Sigmoid colon (tissue), 7 donors: ENCODE results near the gene ATAD5. TPM values are rescaled to one million over a fixed set of nuclear protein-coding genes. Genes with fewer than 3 reads are reported as not detected.

Experiments used
- DNase-seq: peaks from one replicate; pipeline ENCODE4 v3.0.0-alpha.2; 2019
- H3K27ac ChIP-seq, 4 donors: fragments of 200-600 bp; sonication (generic); one replicate each; pipeline ENCODE4 v1.5.1; 2016 to 2019; ENCODE audit warnings: mild to moderate bottlenecking in 1 of 4
- H3K27me3 ChIP-seq, 3 donors: fragments of 200-600 bp; sonication (generic); one replicate each; pipeline ENCODE4 v1.5.1; 2019; ENCODE audit warnings: mild to moderate bottlenecking in 1 of 3
- H3K36me3 ChIP-seq, 4 donors: fragments of 200-600 bp; sonication (generic); one replicate each; pipeline ENCODE4 v1.5.1; 2016 to 2019
- H3K4me1 ChIP-seq, 4 donors: fragments of 200-600 bp; sonication (generic); one replicate each; pipeline ENCODE4 v1.5.1; 2017 to 2019
- H3K4me3 ChIP-seq, 4 donors: fragments of 200-600 bp; sonication (generic); one replicate each; pipeline ENCODE4 v1.5.1; 2017 to 2019; ENCODE audit warnings: mild to moderate bottlenecking in 2 of 4, moderate library complexity in 1 of 4
- H3K9me3 ChIP-seq, 4 donors: fragments of 200-600 bp in 3 of 4; sonication (generic) in 3 of 4; one replicate each; pipeline versions ENCODE4 v1.5.1 to v1.6.1; 2013 to 2019
- CTCF ChIP-seq, 4 experiments: fragments of 450-650 bp in 3 of 4; fragments of 200-600 bp in 1 of 4; IDR thresholded peaks; one replicate each; pipeline ENCODE4 v1.5.1; 2016 to 2019; ENCODE audit warnings: antibody characterized with exemption in 4 of 4, mild to moderate bottlenecking in 3 of 4, moderate library complexity in 2 of 4
- EP300 ChIP-seq, 4 donors: sonication (generic); formaldehyde crosslinking; IDR thresholded peaks; one replicate each; pipeline ENCODE4 v1.6.1; 2017; ENCODE audit warnings: antibody characterized with exemption in 4 of 4
- POLR2A ChIP-seq, 2 donors: fragments of 450-650 bp; IDR thresholded peaks; one replicate each; pipeline ENCODE4 v1.6.1; 2016; ENCODE audit warnings: antibody characterized with exemption in 2 of 2, mild to moderate bottlenecking in 2 of 2, moderate library complexity in 2 of 2
- POLR2AphosphoS5 ChIP-seq, 4 donors: sonication (generic); formaldehyde crosslinking; IDR thresholded peaks; one replicate each; pipeline ENCODE4 v1.6.1; 2017; ENCODE audit warnings: antibody characterized with exemption in 4 of 4
- WGBS, 2 donors: extraction: QIAGEN DNeasy Blood & Tissue Kit; methylation state at CpG; one replicate each; pipeline ENCODE4 v1.1.7; 2013; 5-methylcytosine and 5-hydroxymethylcytosine counted together
- intact Hi-C: fragments of 100-400 bp; cut with DNase I; formaldehyde crosslinking; loops from one replicate; pipeline ENCODE4 v1.15.1; 2023
- polyA plus RNA-seq, 3 donors: library from polyadenylated mRNA; stranded (reverse); fragments of 200-250 nt; gene quantifications; one replicate each; pipeline ENCODE4 v1.2.3, GENCODE V29; 2013
- total RNA-seq, 4 donors: library from RNA; depleted of rRNA; stranded (reverse); fragments of >200 nt; gene quantifications; one replicate each; pipeline ENCODE4 v1.1.0, GENCODE V29; 2016
- donor health status: healthy with polysubstance abuse.
- donor health status: Bipolar disorder and iron deficiency.
- donor health status: healthy.

The ATAD5 gene
- total and polyA plus RNA-seq, 7 donors = 0.46 to 1.7 (median 0.82) TPM

GRCh38 chr17:30920282-30920681 lies 88.5 kb downstream of the ATAD5 start:
- TF ChIP-seq EP300 (IDR thresholded peaks at IDR 0.05) (no peak), POLR2A (IDR thresholded peaks at IDR 0.05) (no peak), CTCF (IDR thresholded peaks at IDR 0.05) (no peak), POLR2AphosphoS5 (IDR thresholded peaks at IDR 0.05) (no peak)
- DNase-seq = no peak
- WGBS, 2 donors = 65 to 69% methylated on average over 4 of the region's 4 CpGs

GRCh38 chr17:30920683-30921543 lies 89.1 kb downstream of the ATAD5 start:
- 68 to 85% methylated on average over 11 of the region's 11 CpGs for WGBS, 2 donors
- Histone ChIP-seq H3K4me1 (peaks cover 0 to 18% (median 15%) of the 10 kb centered on the region in 4 donors), H3K9me3 (no peaks in the 10 kb centered on the region), H3K27ac (no peak overlapping the region), H3K4me3 (peak overlapping the region in 2 of 4 donors; percentile 55 to 57), H3K27me3 (peaks cover 10 to 54% (median 29%) of the 10 kb centered on the region in 3 donors), H3K36me3 (no peaks in the 10 kb centered on the region)
- no peak for DNase-seq
- TF ChIP-seq EP300 (IDR thresholded peaks at IDR 0.05) (no peak), POLR2A (IDR thresholded peaks at IDR 0.05) (peak in 1 of 2 donors; percentile 14)
- intact Hi-C loops = no loop called here

More at GRCh38 chr17:30920282-30920681, 88.5 kb downstream of the ATAD5 start:
- intact Hi-C loops = no loop called here
- H3K27ac ChIP-seq = no peak overlapping the region
- H3K27me3 ChIP-seq = peaks cover 10 to 48% (median 29%) of the 10 kb centered on the region in 3 donors
- no peaks in the 10 kb centered on the region for H3K9me3 ChIP-seq
- no peaks in the 10 kb centered on the region for H3K36me3 ChIP-seq
- H3K4me3 ChIP-seq = no peak overlapping the region
- H3K4me1 ChIP-seq = peaks cover 0 to 18% (median 15%) of the 10 kb centered on the region in 4 donors

GRCh38 chr17:30921544-30922196 lies 89.9 kb downstream of the ATAD5 start, which contains the start of gene ADAP2:
TSS of gene ADAP2 (plus strand) at chr17:30921945. CDS start at chr17:30922015, 70 bp downstream.
- intact Hi-C loops = no loop called here
- TF ChIP-seq POLR2AphosphoS5 (IDR thresholded peaks at IDR 0.05) (no peak), CTCF (IDR thresholded peaks at IDR 0.05) (no peak), EP300 (IDR thresholded peaks at IDR 0.05) (no peak), POLR2A (IDR thresholded peaks at IDR 0.05) (no peak)
- WGBS, 2 donors = 1 to 3% methylated on average over 60 of the region's 60 CpGs
- Histone ChIP-seq H3K4me3 (peak within 1 kb of the TSS; percentile 22 to 57 (median 50)), H3K36me3 (no peaks in the 10 kb centered on the region), H3K27me3 (peaks cover 10 to 61% (median 29%) of the 10 kb centered on the region in 3 donors), H3K9me3 (no peaks in the 10 kb centered on the region), H3K27ac (peak within 1 kb of the TSS; percentile 45 to 58 (median 49)), H3K4me1 (peaks cover 0 to 18% (median 15%) of the 10 kb centered on the region in 4 donors)
- peak; percentile 73 for DNase-seq

GRCh38 chr17:30922235-30923030 lies 90.7 kb downstream of the ATAD5 start:
- no peaks in the 10 kb centered on the region for H3K9me3 ChIP-seq
- intact Hi-C loops = no loop called here
- TF ChIP-seq POLR2AphosphoS5 (IDR thresholded peaks at IDR 0.05) (no peak), EP300 (IDR thresholded peaks at IDR 0.05) (no peak), CTCF (IDR thresholded peaks at IDR 0.05) (no peak), POLR2A (IDR thresholded peaks at IDR 0.05) (no peak)
- H3K36me3 ChIP-seq = no peaks in the 10 kb centered on the region
- peaks cover 10 to 61% (median 29%) of the 10 kb centered on the region in 3 donors for H3K27me3 ChIP-seq
- peak overlapping the region; percentile 22 to 57 (median 50) for H3K4me3 ChIP-seq
- peaks cover 0 to 18% (median 15%) of the 10 kb centered on the region in 4 donors for H3K4me1 ChIP-seq
- peak; percentile 61 for DNase-seq
- peak overlapping the region; percentile 45 to 58 (median 49) for H3K27ac ChIP-seq
- 4 to 6% methylated on average over 66 of the region's 66 CpGs for WGBS, 2 donors
